Right forelimb (tissue), 1 donor: ENCODE results near the gene MINPP1.
"Not testable (repeated sequence)": the region's sequence is repeated elsewhere in the genome, so short reads cannot be mapped to it uniquely, and the experiment has no call there.

ENCODE experiments used
- DNase-seq: peaks from one replicate; pipeline ENCODE4 v3.0.0-alpha.2; 2018

MINPP1 gene, protein sequence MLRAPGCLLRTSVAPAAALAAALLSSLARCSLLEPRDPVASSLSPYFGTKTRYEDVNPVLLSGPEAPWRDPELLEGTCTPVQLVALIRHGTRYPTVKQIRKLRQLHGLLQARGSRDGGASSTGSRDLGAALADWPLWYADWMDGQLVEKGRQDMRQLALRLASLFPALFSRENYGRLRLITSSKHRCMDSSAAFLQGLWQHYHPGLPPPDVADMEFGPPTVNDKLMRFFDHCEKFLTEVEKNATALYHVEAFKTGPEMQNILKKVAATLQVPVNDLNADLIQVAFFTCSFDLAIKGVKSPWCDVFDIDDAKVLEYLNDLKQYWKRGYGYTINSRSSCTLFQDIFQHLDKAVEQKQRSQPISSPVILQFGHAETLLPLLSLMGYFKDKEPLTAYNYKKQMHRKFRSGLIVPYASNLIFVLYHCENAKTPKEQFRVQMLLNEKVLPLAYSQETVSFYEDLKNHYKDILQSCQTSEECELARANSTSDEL

DNA sequence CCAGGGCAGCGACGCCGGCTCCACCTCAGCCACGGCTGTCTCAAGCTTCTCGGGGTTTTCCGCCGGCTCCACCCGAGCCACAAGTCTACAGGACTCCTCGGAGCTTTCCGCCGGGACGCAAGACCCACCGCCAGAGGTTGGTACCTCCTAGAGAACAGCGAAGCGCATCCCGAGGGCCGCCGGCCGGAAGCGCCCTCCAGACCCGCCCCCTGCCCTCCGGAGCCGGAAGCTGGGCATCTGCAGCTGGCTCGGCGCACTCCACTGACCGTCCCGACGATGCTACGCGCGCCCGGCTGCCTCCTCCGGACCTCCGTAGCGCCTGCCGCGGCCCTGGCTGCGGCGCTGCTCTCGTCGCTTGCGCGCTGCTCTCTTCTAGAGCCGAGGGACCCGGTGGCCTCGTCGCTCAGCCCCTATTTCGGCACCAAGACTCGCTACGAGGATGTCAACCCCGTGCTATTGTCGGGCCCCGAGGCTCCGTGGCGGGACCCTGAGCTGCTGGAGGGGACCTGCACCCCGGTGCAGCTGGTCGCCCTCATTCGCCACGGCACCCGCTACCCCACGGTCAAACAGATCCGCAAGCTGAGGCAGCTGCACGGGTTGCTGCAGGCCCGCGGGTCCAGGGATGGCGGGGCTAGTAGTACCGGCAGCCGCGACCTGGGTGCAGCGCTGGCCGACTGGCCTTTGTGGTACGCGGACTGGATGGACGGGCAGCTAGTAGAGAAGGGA is at the start of gene MINPP1:
Gene MINPP1 (plus strand): TSS at position 254 of the 726 bp plus-strand sequence. CDS start 23 bp downstream, at position 277.
- DNase-seq = peak; percentile 89

DNA sequence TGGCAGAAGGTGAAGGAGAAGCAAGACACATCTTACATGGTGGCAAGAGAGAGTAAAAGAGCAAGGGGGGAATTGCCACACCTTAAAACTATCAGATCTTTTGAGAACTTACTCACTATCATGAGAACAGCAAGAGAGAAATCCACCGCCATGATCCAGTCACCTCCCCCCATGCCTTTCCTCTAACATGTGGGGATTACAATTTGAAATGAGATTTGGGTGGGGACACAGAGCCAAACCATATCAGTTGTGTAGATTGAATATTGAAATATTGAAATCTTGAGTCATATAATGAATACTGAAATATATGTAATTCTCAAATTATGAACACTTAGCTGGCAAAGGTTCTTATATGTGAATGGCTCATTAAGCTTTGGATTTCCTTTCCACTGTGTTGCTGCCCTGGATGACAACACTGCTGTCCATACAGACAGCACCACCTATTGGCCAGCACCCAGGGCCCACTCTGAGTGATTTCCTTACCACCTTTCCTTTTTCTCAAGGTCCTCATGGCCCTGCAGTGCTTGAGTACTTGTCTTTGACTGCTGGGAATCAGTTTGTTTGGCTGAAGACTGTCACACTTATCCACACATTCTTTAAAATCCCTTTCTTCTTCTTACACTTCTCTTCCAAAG is 48.0 kb upstream of the MINPP1 start:
- not testable (repeated sequence) for DNase-seq

DNA sequence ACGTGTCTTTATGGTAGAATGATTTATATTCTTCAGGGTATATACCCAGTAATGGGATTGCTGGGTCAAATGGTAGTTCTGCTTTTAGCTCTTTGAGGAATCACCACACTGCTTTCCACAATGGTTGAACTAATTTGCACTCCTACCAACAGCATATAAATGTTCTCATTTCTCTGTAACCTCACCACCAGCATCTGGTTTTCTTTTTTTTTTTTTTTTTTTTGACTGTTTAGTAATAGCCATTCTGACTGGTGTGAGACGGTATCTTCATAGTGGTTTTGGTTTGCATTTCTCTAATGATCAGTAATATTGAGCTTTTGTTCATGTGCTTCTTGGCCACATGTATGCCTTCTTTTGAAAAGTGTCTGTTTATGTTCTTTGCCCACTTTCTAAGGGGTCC is 42.9 kb upstream of the MINPP1 start:
- DNase-seq = not testable (repeated sequence)

DNA sequence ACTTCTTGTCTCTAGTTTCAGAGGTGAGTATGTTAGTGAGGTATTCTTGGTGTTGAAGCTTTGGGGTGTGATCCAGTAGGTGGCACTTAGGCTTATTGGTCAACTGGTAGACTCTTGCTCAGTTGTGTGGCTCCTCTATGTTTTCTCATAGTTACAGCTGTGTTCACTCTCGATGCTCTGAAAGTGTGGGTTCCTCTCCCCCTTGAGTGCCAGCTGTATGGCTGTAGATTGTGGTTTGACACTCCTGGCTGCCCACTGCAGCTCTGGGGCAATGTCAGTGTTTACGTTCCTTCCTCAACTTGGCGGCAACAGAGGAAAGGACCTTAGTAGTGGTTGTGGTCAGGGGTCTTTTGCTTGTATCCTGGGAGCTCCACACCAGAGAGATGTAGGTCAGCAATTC is 37.8 kb upstream of the MINPP1 start:
- DNase-seq = not testable (repeated sequence)

DNA sequence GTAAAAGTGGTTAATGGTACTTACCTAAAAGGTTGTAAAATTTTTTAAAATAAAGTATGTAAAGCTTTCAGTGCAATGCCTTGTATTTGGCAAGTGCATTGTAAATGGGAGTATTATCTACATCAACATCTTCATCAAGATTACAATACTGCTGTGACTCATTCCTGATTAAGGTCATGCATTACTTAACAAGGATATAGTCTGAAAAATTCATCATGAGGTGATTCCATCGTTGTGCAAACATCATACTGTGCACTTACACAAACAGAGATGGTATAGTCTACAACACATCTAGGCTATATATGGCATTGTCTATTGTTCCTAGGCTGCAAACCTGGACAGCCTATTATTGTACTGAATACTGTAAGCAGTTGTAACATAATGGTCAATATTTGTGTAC is 16.0 kb upstream of the MINPP1 start:
- not testable (repeated sequence) for DNase-seq

DNA sequence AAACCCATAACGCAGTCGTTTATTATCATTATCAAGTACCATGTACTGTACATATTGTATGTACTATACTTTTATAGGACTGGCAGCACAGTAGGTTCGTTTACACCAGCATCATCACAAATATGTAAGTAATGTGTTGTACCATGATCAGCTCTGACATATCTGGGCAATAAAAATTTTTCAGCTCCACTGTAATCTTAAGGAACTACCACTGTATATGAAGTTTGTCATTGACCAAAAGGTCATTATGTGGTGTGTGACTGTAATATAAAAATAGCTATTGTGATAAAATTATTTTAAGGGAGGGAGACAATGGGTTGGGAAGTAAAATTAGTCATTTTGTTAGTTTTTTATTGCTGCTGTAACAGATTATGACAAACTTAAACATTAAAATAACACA is 14.4 kb upstream of the MINPP1 start:
- DNase-seq = not testable (repeated sequence)

DNA sequence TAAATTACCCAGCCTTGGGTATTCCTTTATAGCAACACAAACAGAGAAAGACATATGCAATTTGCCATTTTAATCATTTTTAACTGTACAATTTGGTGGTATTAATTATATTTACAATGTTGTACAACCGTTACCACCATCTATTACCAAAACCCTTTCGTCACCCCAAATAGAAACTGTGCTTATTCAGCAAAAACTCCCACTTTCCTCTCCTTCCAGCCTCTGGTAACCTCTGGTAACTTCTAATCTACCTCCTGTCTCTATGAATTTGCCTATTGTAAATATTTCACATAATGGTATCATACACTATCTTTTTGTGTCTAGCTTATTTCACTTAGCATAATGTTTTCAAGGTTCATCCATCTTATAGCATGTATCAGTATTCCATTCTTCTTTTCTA is 12.2 kb upstream of the MINPP1 start:
- not testable (repeated sequence) for DNase-seq

DNA sequence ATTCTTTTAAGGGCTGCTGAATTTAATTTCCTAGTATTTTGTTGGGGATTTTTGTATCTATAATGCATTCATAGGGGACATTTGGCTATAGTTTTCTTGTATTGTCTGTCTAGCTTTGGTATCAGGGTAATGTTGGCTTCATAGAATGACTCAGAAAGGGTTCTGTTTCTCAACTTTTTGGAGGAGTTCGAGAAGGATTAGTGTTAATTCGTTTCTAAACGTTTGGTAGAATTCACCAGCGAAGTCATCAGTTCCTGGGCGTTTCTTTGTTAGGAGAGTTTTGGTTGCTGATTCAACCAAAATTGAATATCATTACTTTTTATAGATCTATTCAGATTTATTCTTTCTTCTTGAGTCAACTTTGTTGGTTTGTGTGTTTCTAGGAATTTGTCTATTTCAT is 9.2 kb upstream of the MINPP1 start:
- DNase-seq = not testable (repeated sequence)

DNA sequence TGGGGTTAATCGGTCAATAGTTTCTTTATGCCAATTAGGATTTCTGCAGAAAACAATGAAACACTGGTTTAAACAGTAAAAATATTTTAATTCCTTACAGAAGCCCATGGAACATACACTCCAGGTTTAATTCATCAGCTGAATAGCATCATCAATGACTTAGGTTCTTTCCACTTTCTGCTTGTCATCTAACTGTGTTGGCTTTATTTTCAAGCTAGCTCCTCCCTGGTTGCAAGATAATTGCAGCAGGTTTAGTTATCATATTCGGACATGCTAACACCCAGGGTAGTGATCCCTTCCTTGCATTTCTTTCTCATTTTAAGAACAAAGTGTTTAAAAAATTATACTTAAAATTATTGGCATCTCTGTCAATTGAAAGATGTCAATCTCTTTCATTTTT is 7.3 kb upstream of the MINPP1 start:
- not testable (repeated sequence) for DNase-seq

DNA sequence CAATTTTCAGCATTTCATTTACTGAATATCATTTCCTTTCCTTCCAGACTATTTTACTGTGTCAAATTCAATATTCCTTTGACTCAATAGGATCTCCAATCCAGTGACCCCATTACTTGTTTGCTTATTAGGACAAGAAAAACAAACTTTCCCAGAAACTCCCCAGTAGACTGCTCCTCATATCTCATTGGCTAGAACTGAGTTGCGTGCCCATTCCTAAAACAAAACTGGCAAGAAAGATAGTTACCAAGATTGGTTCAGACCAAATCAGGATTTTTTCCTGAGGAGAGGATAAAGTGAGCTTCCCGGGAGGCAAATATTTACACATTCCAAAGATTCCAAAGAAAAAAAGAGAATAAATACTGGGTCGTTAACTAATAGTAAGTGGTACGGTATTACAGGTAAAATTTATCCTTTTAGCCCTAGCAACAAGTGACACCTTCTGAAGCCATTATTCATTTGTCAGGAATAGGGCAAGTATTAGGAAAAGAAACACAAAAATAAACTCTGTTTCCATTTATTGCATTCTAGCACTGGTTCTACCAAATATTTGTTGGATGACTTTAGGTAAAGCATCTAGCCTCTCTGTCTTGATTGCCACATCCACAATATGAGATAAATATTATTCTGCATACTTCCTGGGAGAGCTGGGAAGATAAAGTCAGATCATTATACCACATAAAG is 6.4 kb upstream of the MINPP1 start:
- not testable (repeated sequence) for DNase-seq

DNA sequence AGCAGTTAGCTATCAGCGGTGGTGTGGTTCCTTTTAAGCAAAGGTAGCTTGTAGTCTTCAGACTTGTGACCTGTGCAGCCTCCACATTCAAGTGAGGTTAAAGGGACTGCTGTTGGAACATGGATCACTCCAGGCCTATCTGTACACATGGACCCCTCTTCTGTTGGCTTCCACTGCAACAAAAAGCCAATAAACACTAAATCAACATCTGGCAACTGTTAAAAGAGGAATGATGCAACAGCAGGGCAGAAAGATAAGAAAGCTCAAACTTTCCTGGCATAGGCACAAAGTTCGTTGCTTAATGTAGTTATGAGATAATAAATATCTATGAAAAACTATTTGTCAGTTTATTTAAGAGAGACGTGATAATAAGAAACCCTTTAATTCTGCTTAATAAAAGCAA is 4.0 kb upstream of the MINPP1 start:
- no peak for DNase-seq

DNA sequence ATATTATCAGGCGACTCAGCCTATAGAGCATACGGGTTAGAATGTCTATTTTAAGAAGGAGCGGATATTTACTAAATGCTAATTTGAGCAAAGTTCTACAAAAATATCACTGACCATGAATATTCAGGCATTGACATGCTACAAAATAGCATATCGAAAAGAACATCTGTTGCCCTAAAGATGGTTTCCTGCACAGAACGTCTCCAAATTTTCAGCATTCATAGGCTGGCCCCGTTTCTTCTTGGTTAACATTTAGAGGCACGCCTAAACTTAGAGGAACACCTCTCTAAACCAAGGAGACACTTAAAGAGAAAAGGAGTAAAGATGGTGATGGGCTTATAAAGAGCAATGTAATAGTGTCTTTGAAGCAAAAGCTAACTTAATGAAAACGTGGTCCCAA is 1.3 kb upstream of the MINPP1 start:
- DNase-seq = no peak

DNA sequence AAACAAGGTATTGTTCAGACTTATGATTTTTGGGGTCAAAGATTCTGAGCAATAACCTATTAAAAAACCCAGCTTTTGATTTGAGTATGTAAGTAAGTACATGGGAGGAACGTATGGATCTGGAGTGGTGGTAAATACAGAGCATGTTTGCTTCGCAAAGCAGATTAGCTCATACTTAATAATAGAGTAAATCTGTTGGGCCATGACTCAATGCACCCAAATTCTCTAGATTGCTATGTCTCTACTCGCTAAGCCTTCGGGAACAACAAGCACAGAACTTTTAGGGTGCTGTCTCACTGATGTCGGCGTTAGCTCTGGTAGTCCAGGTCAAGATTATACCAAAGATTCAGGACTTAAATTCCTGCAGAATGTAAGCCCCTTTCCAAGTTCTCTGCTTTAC is 807 bp upstream of the MINPP1 start:
- no peak for DNase-seq

DNA sequence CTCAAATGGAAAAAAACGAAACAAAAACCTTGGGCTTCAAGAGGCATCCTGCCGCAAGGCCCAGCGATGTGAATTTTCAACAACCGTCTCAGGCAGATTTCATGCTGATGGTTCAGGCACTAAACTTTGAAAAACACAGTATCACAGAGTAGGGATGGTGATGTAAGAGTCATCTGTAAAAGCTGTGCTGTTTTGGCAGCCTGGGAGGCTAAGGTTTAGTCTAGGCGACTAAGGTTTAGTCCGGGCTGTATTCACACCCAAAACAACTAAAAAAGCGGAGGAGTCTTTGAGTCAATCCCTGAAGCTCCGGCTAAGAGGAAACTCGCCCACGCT is 420 bp upstream of the MINPP1 start:
- DNase-seq = no peak

DNA sequence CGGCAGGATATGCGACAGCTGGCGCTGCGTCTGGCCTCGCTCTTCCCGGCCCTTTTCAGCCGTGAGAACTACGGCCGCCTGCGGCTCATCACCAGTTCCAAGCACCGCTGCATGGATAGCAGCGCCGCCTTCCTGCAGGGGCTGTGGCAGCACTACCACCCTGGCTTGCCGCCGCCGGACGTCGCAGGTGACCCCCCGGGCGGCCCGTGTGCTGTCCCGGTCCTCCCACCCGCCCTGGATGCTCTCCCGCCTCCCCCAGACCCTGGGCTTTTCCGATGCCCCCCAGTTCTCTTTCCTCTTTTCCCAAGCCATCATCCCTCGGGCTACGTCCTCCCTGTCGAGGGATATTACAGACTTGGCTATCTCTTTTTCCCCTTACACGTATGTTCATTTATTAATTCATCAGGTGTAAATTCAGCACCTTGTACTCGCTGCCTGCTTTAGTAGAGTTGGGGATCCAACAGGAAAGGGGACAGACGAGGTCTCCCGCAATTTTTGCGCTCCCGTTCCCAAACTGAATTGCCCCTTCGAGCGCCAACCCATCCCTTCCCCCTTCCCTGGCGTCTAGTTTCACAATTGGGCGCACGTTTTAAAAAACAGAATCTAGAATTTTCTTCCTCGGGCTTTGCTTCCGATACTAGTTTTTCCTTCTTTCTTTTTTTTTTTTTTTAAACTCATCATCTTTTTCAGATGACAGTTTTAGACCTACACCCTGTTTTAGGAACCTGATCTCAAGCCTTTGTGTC is 846 bp downstream of the MINPP1 start:
- no peak for DNase-seq

DNA sequence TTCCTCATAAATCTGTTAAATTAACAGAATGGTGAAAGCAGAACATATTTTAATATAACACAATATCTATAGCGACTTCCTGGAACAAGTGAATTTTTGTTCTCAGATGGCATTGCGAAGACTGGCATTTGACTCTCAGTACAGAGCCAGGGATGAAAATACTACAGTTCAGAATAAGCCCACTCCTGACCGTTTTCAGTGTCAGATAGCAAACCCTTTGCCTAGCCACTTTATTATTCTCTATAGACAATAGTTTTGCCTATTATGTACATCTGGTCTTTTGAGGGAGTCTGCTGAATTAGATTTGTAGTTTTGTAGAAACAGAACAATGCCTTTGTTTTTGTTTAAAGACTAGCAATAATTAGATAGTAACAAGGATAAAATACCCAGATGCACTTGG is 2.3 kb downstream of the MINPP1 start:
- DNase-seq = no peak

DNA sequence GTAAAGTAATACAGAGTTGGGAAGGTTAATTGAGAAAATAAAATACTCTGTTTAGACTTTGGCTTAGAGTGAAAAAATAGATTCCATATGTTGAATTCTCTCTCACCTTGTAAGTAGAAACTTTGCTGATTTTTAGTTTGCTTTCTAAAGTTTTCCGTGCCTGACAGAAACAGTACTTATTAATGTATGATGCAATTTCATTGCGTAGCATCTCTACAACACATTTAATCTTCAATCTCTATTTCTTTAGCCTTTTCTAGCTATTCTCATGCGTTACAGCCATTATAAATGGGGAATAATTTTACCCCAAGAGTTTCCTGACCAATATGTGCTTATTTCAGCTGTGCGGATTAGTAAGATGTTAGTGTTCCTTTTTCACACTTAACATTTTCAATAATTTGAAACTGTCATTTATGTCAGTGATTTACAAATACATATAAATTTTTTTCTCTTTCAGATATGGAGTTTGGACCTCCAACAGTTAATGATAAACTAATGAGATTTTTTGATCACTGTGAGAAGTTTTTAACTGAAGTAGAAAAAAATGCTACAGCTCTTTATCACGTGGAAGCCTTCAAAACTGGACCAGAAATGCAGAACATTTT is 3.3 kb downstream of the MINPP1 start:
- DNase-seq = no peak

DNA sequence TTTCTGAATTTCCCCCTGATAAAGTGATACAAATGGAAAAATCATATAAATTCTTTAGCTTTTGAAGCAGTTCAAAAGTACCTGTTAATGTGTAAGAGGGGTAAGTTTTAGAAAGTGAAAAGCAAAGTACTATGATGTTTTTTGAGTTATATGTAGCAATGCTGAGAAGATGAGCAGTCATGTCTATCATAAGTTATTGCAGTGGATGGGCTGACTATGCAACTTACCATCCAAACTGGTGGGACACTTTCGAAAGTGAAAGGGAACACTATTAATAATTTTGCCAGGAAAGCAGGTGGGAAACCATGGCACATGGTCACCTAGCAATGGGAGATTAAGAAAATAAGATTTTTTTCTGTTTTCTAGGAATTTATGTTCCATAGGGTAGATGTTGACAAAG is 4.1 kb downstream of the MINPP1 start:
- no peak for DNase-seq

DNA sequence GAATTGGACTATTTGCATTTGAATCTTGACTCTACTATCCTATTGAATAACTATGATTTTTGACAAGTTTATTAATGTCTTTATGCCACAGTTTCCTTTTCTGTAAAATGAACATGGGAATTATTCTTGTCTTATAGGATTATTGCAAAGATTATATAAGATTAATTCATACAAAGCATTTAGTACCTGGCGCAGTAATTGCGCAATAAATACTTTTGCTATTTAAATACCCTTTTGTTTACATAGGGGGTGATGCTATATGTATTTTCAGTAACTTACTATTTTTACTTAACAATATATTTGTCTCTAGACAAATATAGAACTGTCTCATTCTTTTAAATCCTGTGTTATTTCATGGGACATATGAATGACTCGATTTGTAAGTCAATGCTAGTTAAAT is 5.3 kb downstream of the MINPP1 start:
- no peak for DNase-seq

DNA sequence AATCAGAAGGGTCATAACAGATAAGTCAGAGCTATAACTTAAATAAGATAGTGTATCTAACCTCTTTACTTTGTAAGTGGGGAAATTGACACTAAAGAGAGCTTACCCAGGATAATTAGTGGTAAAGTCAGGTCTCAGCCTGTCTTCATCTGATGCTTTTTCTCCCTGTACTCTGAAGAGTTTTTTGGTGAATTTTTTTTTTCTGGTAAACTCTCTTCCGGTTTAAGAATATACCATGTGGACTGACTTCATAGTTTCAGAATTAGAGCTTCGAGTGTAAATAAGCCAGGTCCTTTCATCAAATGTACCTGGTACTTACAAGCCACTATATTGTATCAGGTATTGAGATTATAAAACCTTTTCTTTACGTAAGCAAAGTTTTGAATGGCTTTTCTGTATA is 6.8 kb downstream of the MINPP1 start:
- no peak for DNase-seq

DNA sequence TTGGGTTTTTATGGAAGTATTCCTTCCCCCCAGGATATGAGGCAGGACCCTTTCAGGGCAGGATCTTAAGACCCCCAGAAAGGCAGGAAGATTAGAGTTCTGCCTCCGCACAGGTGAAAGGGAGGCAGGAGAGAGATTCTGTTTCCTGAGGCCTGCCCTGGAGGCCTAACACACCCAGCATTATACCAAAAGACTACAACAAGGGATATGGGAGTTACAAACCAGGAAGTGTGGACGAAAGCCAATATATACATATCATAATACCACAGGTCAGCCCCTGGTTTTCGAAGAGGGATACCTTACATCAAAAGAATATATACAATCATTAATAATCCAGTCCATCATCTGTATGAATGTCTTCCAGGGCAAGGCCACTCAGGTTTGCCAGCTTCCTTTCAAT is 14.2 kb downstream of the MINPP1 start:
- DNase-seq = no peak

DNA sequence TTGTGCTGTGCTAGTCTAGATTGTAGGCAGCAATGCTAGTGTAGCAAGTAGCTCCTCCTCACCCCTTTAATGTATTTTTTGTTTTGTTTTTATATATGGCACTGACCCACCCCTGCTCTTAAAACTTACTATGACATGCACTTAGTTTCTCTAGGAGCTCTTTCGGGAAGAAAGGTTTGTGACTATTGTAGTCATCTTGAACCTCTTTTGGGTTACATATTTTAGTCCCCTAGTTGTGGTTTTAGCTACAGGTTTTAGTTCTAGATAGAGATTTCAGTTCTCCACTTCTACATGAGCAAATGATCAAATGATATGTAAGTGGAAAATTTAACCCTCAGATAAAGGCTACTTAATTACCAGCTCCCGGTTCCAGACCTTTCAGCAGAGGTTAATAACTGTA is 14.9 kb downstream of the MINPP1 start:
- DNase-seq = no peak
